GM21528 (cell line): ENCODE data around the gene NPLOC4.
A peak's percentile ranks its signal among the peaks of the same experiment; 100 is the strongest.

ENCODE experiments used
- ATAC-seq: cut with Tn5 transposase; IDR thresholded peaks from one replicate; pipeline ENCODE4 v1.9.1; 2021; ENCODE audit warnings: mild to moderate bottlenecking, moderate library complexity; ENCODE audit not compliant: unreplicated experiment, low FRiP score

The NPLOC4 gene

DNA sequence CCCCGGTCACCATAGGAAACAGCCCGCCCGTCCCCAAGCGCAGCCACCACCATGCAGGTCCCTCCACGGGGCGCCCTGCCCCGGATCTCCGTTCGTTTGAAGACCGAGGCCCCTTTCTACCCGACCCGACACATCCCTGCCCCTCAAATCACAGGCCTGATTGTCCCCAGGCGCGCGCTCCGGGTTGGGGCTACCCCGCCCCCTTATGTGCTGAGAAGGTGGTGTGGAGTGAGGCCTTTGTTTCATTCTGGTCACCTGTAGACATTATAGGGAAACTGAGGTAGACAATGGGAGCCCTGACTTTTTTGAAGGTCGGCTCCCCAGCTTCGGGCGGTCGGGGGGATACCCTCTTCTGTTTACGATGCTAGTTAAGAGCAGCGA, 123.5 kb downstream of the NPLOC4 start:
- ATAC-seq = peak; percentile 1

DNA sequence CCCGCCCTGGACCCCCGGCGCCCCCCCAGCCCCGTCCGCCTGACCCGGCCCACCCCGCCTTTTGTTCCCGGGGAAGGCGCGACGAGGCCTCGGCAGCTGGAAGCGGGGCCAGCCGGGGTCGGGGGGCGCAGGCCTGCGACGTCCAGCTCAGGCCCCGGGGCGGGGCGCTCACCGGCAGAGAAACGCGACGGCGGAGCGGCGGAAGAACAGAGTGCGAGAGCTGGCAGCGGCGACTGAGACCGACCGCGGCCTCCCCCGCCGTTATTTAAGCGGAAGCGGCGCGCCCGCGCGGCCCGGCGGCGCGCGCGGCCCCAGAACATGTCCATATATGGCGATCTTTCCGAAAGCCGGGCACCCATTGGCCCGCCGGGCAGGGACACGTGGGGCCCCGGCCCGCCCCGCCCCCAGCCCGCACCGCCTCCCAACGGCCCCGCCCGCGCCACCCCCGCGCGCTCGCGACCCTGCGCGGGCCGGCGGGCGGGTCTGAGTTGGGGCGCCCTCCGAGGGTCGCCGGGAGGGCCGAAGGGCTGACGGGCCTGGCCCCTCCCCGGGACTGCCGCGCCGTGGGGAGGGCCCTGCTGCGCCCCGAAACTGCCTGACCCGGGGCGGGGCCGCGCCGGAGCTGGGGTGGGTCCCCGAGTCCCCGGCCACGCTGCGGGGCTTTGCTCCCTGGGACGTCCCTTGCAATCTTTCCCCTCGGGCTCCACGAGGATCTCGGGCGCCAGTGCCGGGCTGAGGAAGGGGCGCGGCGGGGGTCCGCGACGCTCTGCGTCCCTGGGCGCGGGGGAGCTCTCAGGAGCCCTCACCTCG, 124.1 kb downstream of the NPLOC4 start, which contains the start of gene ACTG1:
Gene ACTG1 (minus strand): TSS at position 238 of the 810 bp plus-strand sequence. CDS start 445 bp downstream, outside the sequence.
- ATAC-seq = peak; percentile 45

DNA sequence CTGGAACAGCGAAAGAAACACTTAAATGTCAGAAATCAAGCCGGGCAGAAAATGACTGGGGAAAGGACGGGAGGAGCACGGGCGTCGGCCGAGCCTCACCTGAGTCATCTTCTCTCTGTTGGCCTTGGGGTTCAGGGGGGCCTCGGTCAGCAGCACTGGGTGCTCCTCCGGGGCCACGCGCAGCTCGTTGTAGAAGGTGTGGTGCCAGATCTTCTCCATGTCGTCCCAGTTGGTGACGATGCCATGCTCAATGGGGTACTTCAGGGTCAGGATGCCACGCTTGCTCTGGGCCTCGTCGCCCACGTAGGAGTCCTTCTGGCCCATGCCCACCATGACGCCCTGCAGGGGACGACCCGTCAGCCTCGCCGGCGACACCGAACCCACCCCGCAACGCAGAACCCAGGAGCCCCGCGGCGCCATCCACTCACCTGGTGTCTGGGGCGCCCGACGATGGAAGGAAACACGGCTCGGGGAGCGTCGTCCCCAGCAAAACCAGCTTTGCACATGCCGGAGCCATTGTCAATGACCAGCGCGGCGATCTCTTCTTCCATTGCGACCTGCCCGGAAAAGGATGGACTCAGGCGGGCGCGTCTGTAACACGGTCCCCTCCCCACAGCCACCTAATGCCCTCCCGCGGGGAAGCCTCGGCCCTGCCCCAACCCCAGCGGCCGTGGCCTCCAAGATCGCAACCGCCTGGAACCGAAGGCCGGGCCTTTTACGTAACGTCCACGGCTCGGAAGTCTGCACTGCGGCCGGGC, 124.9 kb downstream of the NPLOC4 start:
- peak; percentile 1 for ATAC-seq

DNA sequence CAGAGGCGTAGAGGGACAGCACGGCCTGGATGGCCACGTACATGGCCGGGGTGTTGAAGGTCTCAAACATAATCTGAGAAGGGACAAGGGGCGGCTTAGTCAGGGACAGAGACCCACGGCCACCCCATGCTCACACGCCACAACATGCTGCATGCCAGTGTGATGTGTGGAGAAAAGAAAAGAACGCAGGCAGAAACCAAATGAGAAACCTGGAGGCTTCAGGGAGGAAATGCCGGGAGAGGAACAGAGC, 125.4 kb downstream of the NPLOC4 start:
- ATAC-seq = no peak

DNA sequence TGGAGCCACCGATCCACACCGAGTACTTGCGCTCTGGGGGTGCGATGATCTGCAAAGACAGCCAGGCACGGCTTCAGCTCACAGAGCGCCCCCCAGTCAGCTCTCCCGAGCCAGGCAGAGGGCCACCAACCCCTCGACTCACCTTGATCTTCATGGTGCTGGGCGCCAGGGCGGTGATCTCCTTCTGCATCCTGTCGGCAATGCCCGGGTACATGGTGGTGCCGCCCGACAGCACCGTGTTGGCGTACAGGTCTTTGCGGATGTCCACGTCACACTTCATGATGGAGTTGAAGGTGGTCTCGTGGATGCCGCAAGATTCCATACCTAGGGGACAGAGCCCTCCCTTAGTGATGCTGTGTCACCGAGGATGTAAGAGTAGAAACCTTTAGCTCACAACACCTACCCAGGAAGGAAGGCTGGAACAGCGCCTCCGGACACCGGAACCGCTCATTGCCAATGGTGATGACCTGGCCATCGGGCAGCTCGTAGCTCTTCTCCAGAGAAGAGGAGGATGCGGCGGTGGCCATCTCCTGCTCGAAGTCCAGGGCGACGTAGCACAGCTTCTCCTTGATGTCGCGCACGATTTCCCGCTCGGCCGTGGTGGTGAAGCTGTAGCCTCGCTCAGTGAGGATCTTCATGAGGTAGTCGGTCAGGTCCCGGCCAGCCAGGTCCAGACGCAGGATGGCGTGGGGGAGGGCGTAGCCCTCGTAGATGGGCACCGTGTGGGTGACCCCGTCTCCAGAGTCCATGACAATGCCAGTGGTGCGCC, 125.9 kb downstream of the NPLOC4 start:
- ATAC-seq = no peak

DNA sequence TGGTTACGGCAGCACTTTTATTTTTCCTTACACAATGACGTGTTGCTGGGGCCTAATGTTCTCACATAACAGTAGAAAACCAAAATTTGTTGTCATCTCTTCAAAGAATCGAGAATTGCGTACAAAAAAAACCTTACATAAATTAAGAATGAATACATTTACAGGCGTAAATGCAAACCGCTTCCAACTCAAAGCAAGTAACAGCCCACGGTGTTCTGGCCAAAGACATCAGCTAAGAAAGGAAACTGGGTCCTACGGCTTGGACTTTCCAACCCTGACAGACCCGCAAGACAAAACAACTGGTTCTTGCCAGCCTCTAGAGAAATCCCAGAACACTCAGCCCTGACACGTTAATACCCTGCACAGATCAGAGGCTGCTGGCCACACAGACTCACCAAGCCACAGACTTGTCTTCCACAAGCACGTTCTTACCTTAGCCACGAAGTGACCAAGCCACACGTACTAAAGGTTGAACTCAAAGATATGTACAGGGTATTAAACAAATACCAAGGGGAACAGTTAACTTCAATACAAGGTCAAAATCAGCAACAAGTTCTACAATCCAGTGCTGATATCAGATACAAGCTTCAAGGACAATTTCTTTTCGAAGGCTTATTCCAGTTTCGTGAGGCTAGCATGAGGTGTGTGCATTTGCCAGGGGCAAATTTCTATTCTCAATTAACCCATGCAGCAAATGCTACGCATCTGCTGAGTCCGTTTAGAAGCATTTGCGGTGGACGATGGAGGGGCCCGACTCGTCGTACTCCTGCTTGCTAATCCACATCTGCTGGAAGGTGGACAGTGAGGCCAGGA, 126.7 kb downstream of the NPLOC4 start:
- ATAC-seq = no peak

DNA sequence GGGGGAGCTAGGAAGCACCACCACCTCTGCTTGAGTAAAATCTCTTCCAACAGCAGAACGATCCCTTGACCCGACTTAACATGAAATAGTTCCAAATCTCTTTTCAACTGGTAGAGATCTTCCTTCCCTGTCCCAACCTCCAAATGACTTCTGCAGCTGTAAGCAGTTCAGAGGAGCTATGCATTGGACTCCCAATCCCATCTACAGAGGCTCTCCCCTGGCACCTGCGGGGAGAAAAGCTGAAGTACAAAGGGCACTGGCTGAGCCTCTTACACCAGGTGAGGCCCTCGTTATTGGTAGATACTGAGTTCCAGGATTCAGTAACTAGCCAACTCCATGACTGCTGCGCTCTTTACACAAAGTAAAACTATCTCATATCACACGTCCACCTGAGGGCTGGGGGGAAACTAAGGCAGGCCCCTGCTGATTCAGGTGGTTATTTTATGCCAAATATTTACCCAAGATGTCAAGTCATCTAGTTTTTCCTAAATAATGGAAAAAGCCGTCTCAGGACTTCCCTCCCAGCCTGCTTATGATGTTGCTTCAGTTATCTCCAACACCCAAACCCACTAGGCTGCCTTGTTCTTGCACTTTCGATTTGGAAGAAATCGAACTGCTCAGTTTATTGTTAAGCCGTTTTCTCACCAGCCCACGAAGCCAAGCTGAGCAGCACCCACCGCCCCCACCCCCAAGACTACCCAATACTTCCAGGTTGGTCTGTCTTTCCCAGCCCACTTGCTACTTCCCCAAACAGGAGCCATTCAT, 127.5 kb downstream of the NPLOC4 start:
- ATAC-seq = no peak

DNA sequence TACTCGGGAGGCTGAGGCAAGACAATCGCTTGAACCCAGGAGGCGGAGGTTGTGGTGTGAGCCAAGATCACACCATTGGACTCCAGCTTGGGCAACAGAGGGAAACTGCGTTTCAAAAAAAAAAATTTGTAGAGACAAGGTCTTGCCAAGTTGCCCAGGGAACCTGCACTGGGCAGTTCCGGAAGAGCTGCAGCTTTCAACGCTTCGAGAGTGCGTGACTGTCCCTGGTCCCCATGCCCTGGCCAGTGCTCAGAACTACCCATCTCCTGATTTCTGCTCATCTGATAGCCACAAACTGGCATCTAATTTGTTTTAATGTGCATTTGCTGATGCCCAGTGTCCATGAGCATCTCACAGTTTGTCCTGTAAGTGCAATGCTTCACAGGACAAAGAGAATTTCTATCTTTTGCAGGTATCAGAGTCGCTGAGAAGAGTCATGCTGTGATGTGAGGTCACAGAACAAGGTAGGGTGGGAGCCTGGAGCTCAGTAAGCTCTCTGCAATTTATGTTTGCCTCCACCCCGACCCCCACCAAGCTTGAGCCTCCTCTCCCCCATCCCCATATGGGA, 128.2 kb downstream of the NPLOC4 start:
- no peak for ATAC-seq
